ENCODE data around the gene ZBED6.

DNA sequence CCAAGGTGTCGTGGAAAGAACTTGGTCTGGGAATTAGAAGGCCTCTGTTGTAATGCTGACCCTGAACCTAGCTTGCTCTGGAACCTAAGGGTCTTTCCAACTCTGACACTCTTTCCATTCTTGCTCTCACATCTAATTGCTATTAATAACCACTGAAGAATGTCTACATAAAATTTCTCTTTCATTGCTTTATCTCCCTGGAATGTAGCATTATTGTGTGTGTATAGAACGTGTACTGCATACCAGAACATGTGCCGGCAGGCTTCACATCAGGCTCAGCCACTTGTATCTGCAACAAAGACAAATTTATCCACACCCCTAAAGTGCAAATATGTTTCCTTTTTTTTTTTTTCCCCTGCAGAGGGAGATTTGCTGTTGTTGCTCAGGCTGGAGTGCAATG, 44.4 kb upstream of the ZBED6 start:
- TF ChIP-seq, protein P1, sequence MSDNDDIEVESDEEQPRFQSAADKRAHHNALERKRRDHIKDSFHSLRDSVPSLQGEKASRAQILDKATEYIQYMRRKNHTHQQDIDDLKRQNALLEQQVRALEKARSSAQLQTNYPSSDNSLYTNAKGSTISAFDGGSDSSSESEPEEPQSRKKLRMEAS (CRISPR knock-in tag; IDR thresholded peaks at IDR 0.05), result no peak
- TF ChIP-seq, protein P2, sequence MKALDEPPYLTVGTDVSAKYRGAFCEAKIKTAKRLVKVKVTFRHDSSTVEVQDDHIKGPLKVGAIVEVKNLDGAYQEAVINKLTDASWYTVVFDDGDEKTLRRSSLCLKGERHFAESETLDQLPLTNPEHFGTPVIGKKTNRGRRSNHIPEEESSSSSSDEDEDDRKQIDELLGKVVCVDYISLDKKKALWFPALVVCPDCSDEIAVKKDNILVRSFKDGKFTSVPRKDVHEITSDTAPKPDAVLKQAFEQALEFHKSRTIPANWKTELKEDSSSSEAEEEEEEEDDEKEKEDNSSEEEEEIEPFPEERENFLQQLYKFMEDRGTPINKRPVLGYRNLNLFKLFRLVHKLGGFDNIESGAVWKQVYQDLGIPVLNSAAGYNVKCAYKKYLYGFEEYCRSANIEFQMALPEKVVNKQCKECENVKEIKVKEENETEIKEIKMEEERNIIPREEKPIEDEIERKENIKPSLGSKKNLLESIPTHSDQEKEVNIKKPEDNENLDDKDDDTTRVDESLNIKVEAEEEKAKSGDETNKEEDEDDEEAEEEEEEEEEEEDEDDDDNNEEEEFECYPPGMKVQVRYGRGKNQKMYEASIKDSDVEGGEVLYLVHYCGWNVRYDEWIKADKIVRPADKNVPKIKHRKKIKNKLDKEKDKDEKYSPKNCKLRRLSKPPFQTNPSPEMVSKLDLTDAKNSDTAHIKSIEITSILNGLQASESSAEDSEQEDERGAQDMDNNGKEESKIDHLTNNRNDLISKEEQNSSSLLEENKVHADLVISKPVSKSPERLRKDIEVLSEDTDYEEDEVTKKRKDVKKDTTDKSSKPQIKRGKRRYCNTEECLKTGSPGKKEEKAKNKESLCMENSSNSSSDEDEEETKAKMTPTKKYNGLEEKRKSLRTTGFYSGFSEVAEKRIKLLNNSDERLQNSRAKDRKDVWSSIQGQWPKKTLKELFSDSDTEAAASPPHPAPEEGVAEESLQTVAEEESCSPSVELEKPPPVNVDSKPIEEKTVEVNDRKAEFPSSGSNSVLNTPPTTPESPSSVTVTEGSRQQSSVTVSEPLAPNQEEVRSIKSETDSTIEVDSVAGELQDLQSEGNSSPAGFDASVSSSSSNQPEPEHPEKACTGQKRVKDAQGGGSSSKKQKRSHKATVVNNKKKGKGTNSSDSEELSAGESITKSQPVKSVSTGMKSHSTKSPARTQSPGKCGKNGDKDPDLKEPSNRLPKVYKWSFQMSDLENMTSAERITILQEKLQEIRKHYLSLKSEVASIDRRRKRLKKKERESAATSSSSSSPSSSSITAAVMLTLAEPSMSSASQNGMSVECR (CRISPR knock-in tag; IDR thresholded peaks at IDR 0.05; ENCODE audit: borderline replicate concordance), result no peak
- TF ChIP-seq NR1H2 (CRISPR knock-in tag; IDR thresholded peaks at IDR 0.05), result no peak
- no peak for TF ChIP-seq GRHL2 (CRISPR knock-in tag; IDR thresholded peaks at IDR 0.05; ENCODE audit: insufficient replicate concordance, severe bottlenecking)
- TF ChIP-seq, protein P3, sequence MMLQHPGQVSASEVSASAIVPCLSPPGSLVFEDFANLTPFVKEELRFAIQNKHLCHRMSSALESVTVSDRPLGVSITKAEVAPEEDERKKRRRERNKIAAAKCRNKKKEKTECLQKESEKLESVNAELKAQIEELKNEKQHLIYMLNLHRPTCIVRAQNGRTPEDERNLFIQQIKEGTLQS (CRISPR knock-in tag; conservative IDR thresholded peaks at IDR 0.05), result no peak
- TF ChIP-seq ETV6 (CRISPR knock-in tag; IDR thresholded peaks at IDR 0.05), result no peak
- no peak for TF ChIP-seq NFYB (CRISPR knock-in tag; conservative IDR thresholded peaks at IDR 0.05; ENCODE audit: low read depth)

All from WTC11 (cell line).